ENCODE results near the gene XPNPEP1.

The XPNPEP1 gene

GRCh38 chr10:109882251-109883057 lies 40.9 kb downstream of the XPNPEP1 start:
- no peak for DNase-seq
- Histone ChIP-seq H3K9me3 (ENCODE audit: severe bottlenecking) (no peaks in the 10 kb centered on the region), H3K27ac (no peak overlapping the region), H3K27me3 (ENCODE audit: insufficient read depth, low read depth, severe bottlenecking) (no peaks in the 10 kb centered on the region), H3K36me3 (peaks cover 34% of the 10 kb centered on the region), H3K4me3 (ENCODE audit: low read depth, low read length) (no peak overlapping the region)
- TF ChIP-seq CTCF (IDR thresholded peaks at IDR 0.05; ENCODE audit: low read depth, low read length), result no peak

GRCh38 chr10:109881769-109882057 lies 41.6 kb downstream of the XPNPEP1 start:
- Histone ChIP-seq H3K9me3 (ENCODE audit: severe bottlenecking) (no peaks in the 10 kb centered on the region), H3K36me3 (peaks cover 37% of the 10 kb centered on the region), H3K27ac (no peak overlapping the region), H3K4me3 (ENCODE audit: low read depth, low read length) (no peak overlapping the region), H3K27me3 (ENCODE audit: insufficient read depth, low read depth, severe bottlenecking) (no peaks in the 10 kb centered on the region)
- no peak for DNase-seq
- no peak for TF ChIP-seq CTCF (IDR thresholded peaks at IDR 0.05; ENCODE audit: low read depth, low read length)

- H3K4me3 ChIP-seq (ENCODE audit: low read depth, low read length), result no peak overlapping the region
- no peak for TF ChIP-seq CTCF (IDR thresholded peaks at IDR 0.05; ENCODE audit: low read depth, low read length)
- no peaks in the 10 kb centered on the region for H3K27me3 ChIP-seq (ENCODE audit: insufficient read depth, low read depth, severe bottlenecking)
- H3K36me3 ChIP-seq, result peaks cover 35% of the 10 kb centered on the region
- H3K27ac ChIP-seq, result no peak overlapping the region
- no peak for DNase-seq
- H3K9me3 ChIP-seq (ENCODE audit: severe bottlenecking), result no peaks in the 10 kb centered on the region
These were observed 42.2 kb downstream of the XPNPEP1 start for GRCh38 chr10:109880886-109881768.

- Histone ChIP-seq H3K9me3 (ENCODE audit: severe bottlenecking) (no peaks in the 10 kb centered on the region), H3K27ac (no peak overlapping the region), H3K4me3 (ENCODE audit: low read depth, low read length) (no peak overlapping the region), H3K36me3 (peaks cover 45% of the 10 kb centered on the region), H3K27me3 (ENCODE audit: insufficient read depth, low read depth, severe bottlenecking) (no peaks in the 10 kb centered on the region)
- TF ChIP-seq CTCF (IDR thresholded peaks at IDR 0.05; ENCODE audit: low read depth, low read length), result no peak
- no peak for DNase-seq
These were observed 45.8 kb downstream of the XPNPEP1 start for GRCh38 chr10:109877546-109877945.

- no peak for TF ChIP-seq CTCF (IDR thresholded peaks at IDR 0.05; ENCODE audit: low read depth, low read length)
- no peak for DNase-seq
- Histone ChIP-seq H3K27me3 (ENCODE audit: insufficient read depth, low read depth, severe bottlenecking) (no peaks in the 10 kb centered on the region), H3K4me3 (ENCODE audit: low read depth, low read length) (no peak overlapping the region), H3K36me3 (peaks cover 38% of the 10 kb centered on the region), H3K9me3 (ENCODE audit: severe bottlenecking) (no peaks in the 10 kb centered on the region), H3K27ac (no peak overlapping the region)
These were observed 47.2 kb downstream of the XPNPEP1 start for GRCh38 chr10:109875828-109876821.

Measured in WERI-Rb-1 (cell line).